ENCODE data around the gene GFPT2.
A peak's percentile ranks its signal among the peaks of the same experiment; 100 is the strongest.

The GFPT2 gene

DNA sequence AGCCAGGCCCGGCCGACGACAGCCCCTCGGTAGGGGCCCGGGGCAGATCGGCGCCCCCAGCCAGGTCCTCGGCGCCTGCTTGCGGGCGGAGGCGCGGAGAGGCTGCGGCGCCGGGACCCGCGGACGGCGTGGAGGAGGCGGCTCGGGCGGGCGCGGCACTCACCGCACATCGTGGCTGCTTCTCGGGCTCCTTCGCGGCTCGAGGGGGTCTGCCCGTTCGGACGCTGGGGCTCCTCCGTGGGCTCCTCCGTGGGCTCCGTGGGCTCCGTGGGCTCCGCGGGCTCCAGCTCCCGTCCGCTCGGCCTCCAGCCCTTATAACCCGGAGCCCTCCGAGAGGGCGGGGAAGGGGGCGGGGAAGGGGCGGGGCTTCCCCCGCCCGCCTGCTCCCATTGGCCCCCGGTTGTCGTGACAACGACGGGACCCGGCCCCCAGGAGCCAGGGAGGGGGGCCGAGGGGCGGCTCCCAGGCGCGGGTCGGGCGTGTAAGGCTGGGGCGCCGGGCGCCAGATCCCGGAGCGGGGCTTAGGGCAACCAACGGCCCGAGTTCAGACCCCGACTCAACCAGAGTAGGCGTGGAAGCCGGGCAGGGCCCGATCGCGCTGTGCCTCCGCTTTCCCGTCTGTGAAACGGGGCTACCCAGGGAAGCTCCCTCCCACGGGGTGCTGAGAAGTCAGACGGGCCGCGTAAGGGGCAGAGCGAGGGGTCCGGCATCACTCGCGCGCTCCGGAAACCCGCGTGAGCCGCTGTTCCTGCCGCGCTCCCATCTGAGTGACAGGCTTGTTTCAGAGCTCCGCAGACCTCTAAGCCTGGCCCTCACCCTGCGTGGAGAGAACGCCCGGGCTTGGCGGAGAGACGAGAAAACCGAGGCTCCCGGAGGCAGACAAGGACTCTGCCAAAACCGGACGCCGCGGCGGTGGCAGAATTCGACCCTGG, at the start of gene GFPT2:
Gene GFPT2, minus strand, starts transcription at position 289 of the 932 bp plus-strand sequence. Its CDS starts 119 bp downstream, at position 170.
- DNase-seq (ENCODE audit: low read depth in 2 of 2) = peak; percentile 44 to 72

DNA sequence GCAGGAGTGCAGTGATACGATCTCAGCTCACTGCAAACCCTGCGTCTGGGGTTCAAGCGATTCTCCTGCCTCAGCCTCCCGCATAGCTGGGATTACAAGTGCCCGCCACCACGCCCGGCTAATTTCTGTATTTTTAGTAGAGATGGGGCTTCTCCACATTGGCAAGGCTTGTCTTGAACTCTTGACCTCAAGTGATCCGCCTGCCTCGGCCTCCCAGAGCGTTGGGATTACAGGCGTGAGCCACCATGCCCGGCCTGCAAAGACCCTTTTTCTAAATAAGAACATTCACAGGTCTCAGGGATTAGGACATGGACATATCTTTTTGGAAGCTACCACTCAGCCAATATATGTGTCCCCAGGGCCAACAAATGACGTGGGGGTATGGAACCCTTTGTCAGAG, 49.6 kb upstream of the GFPT2 start:
- DNase-seq (ENCODE audit: low read depth in 2 of 2) = no peak

DNA sequence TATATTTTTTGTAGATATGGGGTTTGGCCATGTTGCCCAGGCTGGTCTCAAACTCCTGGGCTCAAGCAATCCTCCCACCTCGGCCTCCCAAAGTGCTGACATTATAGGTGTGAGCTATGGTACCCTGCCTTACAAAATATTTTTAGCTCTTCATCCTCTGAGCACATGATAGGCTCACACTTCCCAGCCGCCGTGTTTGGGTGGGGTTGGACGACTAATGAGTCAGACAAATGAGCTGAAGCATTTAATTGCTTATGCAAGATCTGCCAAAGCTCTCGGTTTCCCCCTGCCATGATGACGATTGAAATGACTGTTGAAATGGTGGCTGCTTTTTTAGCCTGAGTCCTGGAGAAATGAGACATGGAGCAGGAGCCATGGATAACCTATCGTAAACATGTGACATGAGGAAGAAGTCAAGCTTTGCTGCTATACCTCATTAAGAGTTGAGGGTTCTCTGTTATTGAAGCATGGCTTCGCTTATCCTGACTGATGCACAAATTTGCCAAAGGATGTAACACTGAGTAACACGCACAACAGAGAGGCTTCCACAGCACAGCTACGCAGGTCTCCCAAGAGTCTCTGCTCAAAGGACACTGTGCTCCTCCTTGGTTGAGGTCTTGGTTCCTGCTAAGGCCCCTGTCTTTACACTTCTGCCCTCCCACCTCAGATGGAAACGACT, 48.2 kb upstream of the GFPT2 start:
- DNase-seq (ENCODE audit: low read depth in 2 of 2) = no peak

DNA sequence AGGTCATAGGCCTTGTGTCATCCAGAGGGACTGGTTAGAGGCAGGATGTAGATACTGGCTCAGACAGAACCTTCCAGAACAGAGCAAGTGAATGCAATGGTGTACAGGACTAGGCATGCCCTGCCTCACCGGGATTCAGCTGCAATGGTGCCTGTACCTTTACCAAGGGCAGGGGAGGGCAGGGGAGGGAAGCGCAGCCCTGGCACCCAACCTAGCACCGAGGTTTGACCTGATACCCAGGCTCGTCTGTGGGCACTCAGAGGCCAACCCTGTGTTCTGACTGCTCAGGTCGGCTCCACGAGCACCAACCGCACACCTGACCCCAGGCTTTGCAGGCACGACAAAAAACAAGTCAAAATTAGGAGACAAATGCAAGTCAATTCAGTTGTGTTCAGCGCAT, 47.3 kb upstream of the GFPT2 start:
- no peak for DNase-seq (ENCODE audit: low read depth in 2 of 2)

DNA sequence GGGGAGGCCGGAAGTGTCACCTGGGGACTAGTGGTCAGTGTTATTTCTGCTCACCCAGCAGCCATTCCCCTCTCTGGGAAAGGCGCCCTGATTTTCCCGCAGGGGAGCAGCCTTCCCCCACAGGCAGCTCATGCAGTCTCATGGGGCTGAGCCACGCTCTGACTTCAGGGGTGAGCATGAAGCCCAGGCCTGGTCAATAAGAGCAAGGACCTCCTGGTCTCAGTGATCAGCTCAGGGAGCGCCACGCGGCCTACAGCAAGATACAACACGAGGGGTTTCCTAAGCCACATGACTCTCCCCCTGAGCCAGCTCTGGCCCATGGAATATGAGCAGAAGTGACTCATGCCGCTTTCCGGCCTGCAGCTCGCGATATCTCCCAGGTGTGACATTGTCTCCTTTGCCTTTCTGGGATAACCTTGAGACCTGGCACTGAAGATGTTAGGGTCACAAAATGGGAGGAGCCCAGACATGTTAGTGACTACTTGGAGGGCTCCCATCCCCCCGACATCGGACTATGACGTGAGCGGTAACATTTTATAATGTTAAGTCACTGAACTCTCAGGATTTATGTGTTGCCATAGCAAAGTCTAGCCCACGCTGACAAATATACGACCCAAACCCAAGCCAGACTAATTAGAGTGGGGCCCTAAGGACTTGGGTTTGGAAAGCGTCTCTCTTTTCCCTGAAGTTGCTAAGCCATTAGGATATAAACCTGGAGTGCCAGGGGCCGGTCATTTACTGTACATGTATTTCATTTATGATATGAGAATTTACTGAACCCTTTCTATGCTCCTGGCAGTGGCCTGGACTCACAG, 46.5 kb upstream of the GFPT2 start:
- no peak for DNase-seq (ENCODE audit: low read depth in 2 of 2)

DNA sequence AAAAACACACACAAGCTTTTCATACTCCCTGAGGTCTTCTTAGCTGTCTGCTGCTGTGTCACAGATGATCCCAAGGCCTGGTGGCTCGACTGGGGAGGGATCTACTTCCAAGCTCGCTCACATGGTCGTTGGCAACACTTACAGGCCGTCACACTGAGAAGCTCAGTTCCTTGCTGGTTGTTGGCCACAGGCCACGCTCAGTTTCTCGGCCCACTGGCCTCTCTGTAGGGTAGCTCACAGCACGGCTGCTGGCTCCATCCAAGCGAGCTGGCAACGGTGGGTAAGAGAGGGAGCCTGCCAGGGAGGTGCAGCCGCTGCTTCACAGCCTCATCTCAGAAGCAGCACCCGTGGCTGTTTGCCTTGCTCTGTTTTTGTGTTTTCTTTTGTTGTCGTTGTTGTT, 43.8 kb upstream of the GFPT2 start:
- DNase-seq (ENCODE audit: low read depth in 2 of 2) = no peak

DNA sequence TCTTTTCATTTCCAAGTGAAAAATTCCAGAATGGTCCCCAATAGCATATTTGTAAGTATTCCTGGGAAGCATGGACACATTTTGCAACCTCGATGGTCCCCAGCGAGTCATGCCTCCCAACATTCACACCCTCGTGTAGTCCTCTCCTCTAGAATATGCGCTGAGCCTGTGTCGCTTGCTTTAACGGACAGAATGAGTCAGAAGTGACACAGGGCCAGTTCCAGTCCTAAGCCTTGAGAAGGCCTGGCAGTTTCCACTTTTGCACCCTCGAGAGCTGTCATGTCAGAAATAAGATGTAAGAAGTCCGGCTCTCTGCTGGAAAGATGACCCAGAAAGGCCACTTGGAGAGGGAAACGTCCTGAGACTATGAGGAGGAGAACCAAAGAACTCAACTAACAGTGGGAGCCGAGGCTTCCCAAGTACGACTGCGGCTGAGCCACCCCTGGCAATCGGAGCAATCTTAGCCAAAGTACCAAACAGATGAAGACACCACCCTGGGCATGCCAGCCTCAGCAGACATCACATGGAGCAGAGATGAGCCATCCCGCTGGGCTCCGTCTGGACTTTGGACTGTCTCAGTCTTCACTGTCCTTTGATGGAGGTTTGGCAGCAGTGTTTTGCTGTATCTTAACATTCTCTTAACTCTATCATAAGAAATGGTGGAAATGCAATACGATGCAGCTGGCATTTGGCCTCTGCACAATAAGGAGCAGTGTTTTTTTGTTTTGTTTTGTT, 42.6 kb upstream of the GFPT2 start:
- DNase-seq (ENCODE audit: low read depth in 2 of 2) = no peak

DNA sequence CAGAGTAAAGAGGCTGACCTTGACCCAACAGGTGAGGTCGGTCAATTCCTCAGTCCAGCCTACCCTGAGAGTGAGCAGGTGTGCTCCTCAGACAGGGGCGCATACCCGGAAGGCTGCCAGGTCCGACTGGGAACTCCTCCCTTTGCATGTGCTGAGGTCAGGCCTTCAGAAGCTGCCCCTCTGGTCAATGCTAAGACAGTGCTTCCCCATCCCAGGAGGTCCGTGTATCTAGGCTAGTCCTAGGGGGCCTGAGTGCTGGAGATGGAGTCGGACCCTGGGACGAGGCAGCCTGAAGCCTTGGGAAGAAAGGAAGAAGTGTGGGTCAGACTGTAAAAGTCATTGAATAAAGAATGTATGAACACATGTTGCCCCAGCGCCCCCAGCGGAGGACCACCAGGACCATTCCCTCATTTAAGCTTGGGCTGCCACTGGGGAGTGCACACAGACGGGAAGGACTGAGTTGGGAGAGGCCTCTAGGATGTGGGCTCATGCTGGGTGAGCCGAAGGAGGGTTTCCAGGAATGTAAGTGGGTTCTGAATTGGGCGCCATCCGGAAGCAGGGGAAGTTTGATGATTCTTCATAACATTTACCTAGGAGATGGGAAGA, 41.0 kb upstream of the GFPT2 start:
- no peak for DNase-seq (ENCODE audit: low read depth in 2 of 2)

DNA sequence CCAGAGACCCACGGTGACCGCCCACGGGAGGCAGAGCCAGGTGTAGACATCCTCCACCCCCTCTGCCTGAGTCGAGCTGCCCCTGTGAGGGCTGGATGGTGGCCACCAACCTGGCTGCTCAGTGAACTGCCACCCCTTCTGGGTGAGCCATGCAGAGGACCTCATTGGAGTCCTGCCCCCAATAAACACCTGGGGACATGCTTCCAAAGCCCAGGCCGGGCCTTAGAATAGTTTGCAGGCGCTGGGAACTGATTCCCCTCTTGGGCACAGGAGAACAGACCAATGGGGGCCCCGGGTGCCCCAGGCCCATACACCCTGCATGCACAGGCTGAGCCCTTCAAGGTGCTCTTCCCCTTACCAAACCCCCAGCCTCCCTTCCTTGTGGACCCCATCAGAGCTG, 38.1 kb upstream of the GFPT2 start:
- no peak for DNase-seq (ENCODE audit: low read depth in 2 of 2)

DNA sequence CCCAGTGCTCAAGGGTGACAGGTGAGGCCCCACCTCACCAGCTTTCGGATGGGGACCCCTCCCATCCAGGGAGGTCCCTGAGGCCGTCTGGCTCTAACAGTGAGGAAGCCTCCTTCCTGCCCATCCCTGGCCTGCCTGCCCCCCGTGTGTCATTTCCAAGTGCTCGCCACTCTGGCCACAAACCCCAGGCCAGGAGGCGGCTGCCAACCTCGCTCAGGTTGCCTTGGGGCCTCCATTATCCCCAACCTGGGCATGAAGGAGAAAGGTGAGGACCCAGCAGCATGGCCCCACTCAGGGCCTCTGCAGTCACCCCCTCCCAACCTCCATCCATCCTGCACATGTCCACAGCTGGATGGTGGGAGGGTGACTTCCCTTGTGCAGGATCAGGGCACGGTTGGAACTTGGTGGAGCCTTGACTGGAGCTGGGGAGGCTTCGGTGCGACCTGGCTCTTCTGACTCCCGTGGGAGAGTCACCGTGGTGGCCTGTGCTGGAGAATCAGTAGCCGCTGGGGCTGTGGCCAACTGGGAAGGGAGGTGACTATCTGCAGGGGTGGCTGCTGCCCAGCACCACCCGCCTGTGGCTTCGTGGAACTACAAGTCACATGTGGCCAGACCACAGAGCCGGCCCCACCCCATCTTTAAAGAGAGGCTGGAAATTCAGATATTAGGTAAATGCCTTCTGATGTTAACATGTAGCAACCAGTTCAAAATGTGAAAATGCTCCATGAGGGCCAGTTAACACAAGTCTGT, 37.5 kb upstream of the GFPT2 start:
- DNase-seq (ENCODE audit: low read depth in 2 of 2) = no peak

DNA sequence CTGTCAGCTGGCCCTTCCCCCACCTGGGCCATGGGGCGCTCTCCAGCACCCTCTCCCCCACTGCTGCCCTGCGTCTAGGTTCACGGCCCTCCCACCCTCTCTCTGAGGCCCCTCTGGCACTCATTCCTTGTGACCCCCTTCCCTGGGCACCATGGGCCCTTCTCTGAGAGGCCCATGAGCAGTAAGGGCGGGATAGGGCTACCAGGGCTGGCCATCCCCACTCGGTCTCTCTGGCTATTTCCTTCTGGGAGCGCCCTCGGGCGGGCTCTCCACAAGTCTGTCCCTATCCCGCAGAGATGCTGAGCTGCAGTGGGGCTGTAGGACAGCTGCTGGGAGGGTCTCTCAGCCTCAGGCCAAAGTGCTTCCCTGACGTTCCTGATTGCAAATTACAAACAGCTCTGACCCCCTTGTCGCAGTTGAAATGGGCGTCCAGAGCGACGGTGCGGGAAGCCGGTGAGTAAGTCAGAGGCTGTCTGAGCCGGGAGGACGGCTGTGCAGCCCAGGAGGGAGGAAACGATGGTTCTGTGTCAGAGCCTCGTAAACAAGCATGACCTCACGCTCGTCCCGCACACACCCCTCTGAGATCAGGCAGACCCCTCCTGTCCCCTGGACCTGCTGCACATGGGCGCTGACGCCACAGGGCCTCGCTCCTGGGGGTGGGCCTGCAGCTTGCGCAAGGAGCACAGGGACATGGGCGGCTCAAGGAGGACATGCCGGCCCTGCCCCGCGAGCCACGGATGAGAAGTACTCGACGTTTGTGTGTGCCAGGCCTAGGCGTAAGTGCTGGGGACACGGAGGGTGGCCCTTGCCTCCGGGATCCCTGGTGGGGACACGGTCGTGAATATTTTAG, 36.3 kb upstream of the GFPT2 start:
- no peak for DNase-seq (ENCODE audit: low read depth in 2 of 2)

DNA sequence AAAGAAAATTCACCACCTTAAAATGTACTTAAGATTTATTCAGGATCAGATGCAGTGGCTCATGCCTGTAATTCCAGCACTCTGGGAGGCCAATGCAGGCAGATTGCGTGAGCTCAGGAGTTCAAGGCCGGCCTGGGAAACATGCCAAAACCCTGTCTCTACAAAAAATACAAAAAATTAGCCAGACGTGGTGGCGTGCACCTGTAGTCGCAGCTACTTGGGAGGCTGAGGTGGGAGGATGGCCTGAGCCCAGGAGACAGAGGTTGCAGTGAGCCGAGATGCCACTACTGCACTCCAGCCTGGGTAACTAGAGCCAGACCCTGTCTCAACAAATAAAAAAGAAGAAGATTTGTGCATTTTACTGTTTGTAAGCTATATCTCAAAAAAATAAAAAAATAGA, 34.7 kb upstream of the GFPT2 start:
- DNase-seq (ENCODE audit: low read depth in 2 of 2) = no peak

DNA sequence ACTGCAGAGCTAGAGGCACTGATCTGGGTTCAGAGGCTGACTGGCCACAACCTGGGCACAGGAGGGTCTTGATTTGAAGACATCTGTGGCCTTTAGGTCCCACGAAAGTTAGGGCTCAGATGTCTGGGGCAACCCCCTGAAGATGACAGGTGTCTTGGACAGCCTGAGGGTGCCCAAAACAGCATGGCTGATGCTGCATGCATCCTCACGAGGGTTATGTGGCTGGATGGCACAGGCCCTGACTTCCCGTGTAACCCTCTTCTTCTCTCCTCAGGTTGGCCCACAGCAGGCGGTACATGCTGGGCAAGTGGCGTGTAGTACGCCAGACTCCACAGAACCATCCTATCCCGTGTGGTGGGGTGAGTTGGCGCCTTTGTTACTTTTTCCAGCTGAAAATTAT, 29.8 kb upstream of the GFPT2 start:
- DNase-seq (ENCODE audit: low read depth in 2 of 2) = no peak

DNA sequence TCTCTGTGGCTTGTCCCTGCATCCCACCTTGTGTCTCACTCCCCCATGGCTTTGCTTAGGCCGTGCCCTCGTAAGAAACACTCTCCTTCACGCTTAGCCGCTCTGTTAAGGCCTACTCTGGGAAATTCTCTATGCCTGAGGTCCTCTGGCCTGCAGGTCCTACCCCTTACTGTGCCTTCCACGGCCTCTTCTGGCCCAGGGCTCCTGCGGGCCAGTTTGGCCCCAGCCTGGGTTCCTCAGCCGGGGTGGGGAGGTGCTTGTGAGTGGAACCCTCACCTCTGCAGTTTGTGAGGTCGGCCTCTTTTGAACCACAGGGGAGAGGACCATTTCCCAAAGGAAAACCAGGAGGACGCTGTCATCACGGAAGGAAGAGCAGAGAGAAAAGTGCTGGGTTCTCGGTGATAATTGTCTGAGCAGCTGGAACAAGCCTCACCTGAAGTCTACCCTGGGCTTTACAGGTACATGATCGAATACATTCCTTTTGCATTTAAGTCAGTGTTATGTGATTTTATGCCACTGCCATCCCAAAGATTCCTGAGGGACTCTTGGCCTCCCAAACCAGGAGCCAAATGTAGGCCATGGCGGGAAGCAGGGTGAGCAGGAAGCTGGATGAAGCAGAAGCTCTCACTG, 28.8 kb upstream of the GFPT2 start:
- DNase-seq (ENCODE audit: low read depth in 2 of 2) = no peak

DNA sequence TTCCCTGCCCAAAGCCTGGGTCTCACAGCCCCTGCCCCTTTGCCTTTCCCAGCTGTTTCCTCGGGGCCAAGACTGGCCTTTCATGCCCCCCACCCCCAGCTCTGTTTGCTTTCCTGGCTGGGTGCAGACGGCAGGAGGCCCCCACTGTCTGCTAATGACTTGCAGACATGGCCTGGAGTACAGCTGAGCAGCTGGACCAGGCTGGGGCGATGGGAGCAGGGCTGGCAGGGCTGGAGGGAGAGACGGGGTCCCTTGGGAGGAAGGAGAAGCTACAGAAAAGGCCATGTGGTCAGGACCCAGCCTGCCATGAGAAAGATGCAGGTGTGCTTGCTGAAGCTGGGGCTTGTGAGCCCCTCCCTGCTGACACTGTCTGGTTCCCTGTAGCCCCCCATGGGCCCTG, 28.3 kb upstream of the GFPT2 start:
- no peak for DNase-seq (ENCODE audit: low read depth in 2 of 2)

DNA sequence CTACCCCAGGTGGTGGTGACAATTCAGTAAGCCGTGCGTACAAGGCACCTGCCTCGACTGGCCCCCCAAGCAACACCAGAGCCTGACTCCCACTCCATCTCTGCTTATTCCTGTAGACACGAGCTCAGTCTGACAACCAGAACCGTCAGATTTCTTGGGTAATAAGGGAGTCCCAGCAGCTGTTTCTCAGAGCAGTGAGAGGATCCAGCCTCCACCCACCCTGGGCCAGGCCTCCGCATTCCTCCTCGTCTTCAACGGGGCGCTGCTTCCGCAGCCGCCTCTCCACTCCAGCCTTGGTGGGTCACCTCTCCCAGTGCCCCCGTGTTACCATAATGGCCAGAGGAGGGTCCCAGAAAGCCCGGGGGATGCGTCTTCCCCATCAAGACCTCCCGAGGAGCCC, 27.7 kb upstream of the GFPT2 start:
- no peak for DNase-seq (ENCODE audit: low read depth in 2 of 2)

DNA sequence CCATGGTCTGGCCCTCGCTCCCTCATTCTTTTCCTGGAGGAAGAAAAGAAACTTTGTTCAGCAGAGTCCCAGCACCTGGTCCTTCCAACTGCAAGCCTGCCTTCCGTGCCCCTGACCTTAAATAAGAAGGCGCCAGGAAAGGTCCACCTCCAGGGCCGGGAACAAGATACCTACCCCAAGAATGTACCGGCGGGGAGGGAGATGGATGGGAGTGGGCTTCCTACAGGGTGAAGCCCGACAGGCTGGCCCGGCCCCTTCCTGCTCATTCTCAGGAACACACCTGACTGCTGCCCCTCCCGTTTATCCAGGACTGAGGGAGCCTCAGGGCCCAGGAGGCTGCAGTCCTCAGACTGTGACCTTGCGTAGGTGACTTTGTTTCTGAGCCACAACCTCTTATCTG, 27.3 kb upstream of the GFPT2 start:
- no peak for DNase-seq (ENCODE audit: low read depth in 2 of 2)

DNA sequence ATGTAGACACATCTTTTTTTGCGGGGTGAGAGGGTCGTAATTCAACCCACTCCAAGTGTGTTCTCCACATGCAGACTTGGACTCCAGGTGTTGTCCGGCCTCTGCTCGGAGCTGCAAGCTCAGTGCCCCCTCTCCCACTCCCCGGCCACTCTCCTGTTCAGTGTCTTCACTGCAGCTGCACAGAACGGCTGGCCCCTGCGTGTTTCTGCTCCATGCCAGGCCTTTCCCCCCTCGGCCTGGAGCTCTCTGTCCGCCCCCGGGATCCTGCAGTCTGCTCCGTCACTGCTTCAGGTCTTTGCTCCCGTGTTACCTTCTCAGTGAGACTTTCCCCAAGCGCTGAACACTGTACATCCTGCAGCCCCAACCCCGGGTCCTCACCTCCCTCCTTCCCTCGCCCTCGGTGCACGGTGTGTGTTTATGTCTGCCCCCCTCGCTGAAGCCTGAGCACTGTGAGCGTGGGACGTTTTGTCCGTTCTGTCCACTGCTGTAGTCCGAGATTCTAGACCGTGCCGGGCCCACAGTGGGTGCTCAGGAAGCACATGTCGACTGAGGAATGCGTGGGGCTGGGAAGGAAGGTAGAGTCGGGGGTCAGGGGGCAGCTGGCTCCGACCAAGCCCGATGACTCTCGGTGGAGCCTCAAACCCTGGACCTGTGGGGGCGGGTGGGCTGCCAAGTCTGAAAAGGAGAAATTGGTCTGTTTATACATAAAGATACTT, 26.4 kb upstream of the GFPT2 start:
- DNase-seq (ENCODE audit: low read depth in 2 of 2) = no peak
